ENCODE results near the gene THTPA. TPM values are rescaled to one million over a fixed set of nuclear protein-coding genes. Genes with fewer than 3 reads are reported as not detected.

Gene THTPA
- total and polyA plus RNA-seq, 9 of the 15 experiments (the other 6 are each of a cell fraction or from before 2014, with no cell fraction given) = 2.4 to 8.7 (median 5.2) TPM

GRCh38 chr14:23566778-23567185 is 10.7 kb downstream of the THTPA start (continued):
- TF ChIP-seq CTCF (IDR thresholded peaks at IDR 0.05 in 2 of 3, conservative IDR thresholded peaks at IDR 0.05 in 1 of 3; ENCODE audit: insufficient read depth in 2 of 3, low read depth in 1 of 3, low read length in 3 of 3) (peak; percentile 6 to 33 (median 24); a peak in 2 of 6 replicates), GTF2F1 (IDR thresholded peaks at IDR 0.05; ENCODE audit: low read depth, low read length) (no peak), ZNF280A (IDR thresholded peaks at IDR 0.05; ENCODE audit: low read depth, partially characterized antibody) (no peak), NR4A1 (CRISPR knock-in tag; IDR thresholded peaks at IDR 0.05) (no peak), NR4A1 (tag; IDR thresholded peaks at IDR 0.05) (no peak), CREM (IDR thresholded peaks at IDR 0.05; ENCODE audit: low read depth) (no peak), HNRNPL (IDR thresholded peaks at IDR 0.05; ENCODE audit: low read depth, low read length) (no peak), SFPQ (IDR thresholded peaks at IDR 0.05; ENCODE audit: low read depth, low read length) (no peak), ZNF75A (CRISPR knock-in tag; IDR thresholded peaks at IDR 0.05) (no peak), MAFG (tag; conservative IDR thresholded peaks at IDR 0.05) (no peak), PRMT5 (CRISPR knock-in tag; IDR thresholded peaks at IDR 0.05) (no peak), RBM25 (IDR thresholded peaks at IDR 0.05; ENCODE audit: low read depth, low read length, severe bottlenecking) (no peak), CTBP1 (IDR thresholded peaks at IDR 0.05; ENCODE audit: borderline replicate concordance) (0 out of 2 replicates have a peak, but pooled peaks have one; percentile 13), ZNF165 (CRISPR knock-in tag; IDR thresholded peaks at IDR 0.05; ENCODE audit: borderline replicate concordance) (no peak), MCM7 (IDR thresholded peaks at IDR 0.05) (no peak)
- TF ChIP-seq, protein P1, sequence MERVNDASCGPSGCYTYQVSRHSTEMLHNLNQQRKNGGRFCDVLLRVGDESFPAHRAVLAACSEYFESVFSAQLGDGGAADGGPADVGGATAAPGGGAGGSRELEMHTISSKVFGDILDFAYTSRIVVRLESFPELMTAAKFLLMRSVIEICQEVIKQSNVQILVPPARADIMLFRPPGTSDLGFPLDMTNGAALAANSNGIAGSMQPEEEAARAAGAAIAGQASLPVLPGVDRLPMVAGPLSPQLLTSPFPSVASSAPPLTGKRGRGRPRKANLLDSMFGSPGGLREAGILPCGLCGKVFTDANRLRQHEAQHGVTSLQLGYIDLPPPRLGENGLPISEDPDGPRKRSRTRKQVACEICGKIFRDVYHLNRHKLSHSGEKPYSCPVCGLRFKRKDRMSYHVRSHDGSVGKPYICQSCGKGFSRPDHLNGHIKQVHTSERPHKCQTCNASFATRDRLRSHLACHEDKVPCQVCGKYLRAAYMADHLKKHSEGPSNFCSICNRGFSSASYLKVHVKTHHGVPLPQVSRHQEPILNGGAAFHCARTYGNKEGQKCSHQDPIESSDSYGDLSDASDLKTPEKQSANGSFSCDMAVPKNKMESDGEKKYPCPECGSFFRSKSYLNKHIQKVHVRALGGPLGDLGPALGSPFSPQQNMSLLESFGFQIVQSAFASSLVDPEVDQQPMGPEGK (CRISPR knock-in tag; IDR thresholded peaks at IDR 0.05; ENCODE audit: borderline replicate concordance) = no peak
- TF ChIP-seq, protein P2, sequence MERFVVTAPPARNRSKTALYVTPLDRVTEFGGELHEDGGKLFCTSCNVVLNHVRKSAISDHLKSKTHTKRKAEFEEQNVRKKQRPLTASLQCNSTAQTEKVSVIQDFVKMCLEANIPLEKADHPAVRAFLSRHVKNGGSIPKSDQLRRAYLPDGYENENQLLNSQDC (CRISPR knock-in tag; IDR thresholded peaks at IDR 0.05) = no peak
